ENCODE results near the gene SNX14.
A peak's percentile ranks its signal among the peaks of the same experiment; 100 is the strongest.
"Not testable (repeated sequence)": the region's sequence is repeated elsewhere in the genome, so short reads cannot be mapped to it uniquely, and the experiment has no call there.

SNX14 gene

DNA sequence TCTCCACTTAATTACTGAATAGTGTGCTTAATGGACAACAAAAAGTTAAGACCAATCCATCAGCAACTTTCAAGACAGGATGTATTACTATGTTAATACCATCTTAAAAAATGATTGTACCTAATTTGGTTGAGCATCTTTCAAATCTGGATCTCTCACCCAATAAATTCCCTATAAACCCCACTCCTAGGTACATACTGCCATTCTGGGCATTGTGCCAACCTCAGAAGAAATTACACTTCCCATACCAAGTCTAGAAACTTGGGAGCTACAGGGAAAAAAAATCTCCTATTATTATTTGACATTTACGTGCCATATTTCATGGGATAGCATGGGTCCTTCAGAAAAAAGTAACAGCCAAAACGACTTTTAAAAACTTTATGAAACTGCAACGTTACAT is 43.9 kb upstream of the SNX14 start:
- H3K27me3 ChIP-seq (replicated peaks) = no peaks in the 10 kb centered on the region
- in situ Hi-C loops (cut with HindIII; ENCODE audit: low pct_ligation_motif_present, low sequenced_read_pairs) = no loop called here
- H3K36me3 ChIP-seq (replicated peaks) = peaks cover 65% of the 10 kb centered on the region
- no peak overlapping the region for H3K27ac ChIP-seq
- no peak for DNase-seq
- no peak overlapping the region for H3K4me3 ChIP-seq (ENCODE audit: low read depth, low read length)
- TF ChIP-seq, protein P1, sequence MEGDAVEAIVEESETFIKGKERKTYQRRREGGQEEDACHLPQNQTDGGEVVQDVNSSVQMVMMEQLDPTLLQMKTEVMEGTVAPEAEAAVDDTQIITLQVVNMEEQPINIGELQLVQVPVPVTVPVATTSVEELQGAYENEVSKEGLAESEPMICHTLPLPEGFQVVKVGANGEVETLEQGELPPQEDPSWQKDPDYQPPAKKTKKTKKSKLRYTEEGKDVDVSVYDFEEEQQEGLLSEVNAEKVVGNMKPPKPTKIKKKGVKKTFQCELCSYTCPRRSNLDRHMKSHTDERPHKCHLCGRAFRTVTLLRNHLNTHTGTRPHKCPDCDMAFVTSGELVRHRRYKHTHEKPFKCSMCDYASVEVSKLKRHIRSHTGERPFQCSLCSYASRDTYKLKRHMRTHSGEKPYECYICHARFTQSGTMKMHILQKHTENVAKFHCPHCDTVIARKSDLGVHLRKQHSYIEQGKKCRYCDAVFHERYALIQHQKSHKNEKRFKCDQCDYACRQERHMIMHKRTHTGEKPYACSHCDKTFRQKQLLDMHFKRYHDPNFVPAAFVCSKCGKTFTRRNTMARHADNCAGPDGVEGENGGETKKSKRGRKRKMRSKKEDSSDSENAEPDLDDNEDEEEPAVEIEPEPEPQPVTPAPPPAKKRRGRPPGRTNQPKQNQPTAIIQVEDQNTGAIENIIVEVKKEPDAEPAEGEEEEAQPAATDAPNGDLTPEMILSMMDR (IDR thresholded peaks at IDR 0.05; ENCODE audit: low read depth, low read length, missing control alignments) = no peak

DNA sequence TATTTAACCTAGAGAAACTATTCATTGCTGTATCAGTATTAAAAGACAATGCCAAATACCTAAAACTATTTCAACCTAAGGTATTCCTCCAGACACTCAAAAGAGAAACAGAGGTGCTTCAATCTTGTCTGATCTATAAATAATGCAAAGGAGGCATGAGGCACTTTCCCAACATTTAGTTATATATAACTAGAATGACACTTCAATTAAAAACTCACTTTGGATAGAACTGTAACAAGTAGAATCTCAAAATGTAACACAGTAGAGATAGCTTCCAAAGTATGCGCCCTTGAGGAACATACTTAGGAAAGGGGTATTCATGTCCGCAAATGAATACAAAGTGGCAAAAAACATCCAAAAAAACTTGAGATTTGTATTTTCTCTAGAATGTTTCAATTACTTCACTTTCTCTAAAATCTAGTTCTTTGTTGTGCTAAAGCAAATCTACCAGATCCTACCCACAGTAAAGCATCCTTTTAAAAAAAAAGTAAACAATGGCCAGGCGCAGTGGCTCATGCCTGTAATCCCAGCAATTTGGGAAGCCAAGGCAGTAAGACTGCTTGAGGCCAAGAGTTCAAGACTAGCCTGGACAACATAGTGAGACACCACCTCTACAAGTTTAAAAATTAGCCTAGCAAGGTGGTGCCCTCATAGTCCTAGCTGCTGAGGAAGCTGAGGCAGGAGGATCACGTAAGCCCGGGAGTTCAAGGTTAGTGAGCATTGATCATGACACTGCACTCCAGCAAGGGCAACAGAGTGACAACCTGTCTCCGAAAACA is 38.7 kb upstream of the SNX14 start:
- Histone ChIP-seq H3K27ac (no peak overlapping the region), H3K36me3 (replicated peaks) (peaks cover 74% of the 10 kb centered on the region), H3K27me3 (replicated peaks) (no peaks in the 10 kb centered on the region), H3K4me3 (ENCODE audit: low read depth, low read length) (no peak overlapping the region)
- DNase-seq = no peak
- TF ChIP-seq, protein P1 (IDR thresholded peaks at IDR 0.05; ENCODE audit: low read depth, low read length, missing control alignments) = no peak
- in situ Hi-C loops (cut with HindIII; ENCODE audit: low pct_ligation_motif_present, low sequenced_read_pairs) = no loop called here

DNA sequence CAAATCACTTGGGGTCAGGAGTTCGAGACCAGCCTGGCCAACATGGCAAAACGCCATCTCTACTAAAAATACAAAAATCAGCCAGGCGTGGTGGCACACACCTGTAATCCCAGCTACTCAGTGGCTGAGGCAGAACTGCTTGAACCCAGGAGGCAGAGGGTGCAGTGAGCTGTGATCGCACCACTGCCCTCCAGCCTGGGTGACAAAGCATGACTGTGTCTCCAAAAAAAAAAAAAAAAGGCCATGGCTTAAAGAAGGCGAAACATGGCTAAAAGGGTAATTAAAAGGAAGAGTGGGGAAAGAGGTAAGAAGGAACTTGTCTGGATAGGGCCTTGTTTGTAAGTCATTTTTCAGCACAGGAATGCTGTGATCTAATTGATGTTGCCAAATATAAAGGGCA is 37.5 kb upstream of the SNX14 start:
- H3K27me3 ChIP-seq (replicated peaks); DNase-seq; H3K27ac ChIP-seq; H3K4me3 ChIP-seq (ENCODE audit: low read depth, low read length); in situ Hi-C loops (cut with HindIII; ENCODE audit: low pct_ligation_motif_present, low sequenced_read_pairs): not testable (repeated sequence)
- peaks cover 73% of the 10 kb centered on the region for H3K36me3 ChIP-seq (replicated peaks)

DNA sequence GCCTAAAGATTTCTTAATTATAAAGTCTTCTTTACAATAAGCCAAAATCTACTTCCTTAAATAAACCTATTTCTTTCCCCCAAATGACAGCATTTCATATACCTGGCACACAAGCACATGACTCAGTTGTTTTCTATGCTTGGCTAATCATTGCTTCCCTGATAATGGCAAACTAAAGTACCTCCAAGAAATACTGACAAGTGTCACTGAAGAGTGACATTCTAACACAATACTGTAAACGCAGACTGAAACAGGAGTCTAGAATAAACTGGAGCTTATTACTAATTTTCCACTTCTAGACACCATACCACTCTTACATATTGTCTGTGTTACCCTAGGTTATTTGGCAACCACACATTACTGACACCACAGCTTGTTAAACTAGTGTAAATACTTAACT is 34.7 kb upstream of the SNX14 start:
- in situ Hi-C loops (cut with HindIII; ENCODE audit: low pct_ligation_motif_present, low sequenced_read_pairs) = no loop called here
- TF ChIP-seq, protein P1 (IDR thresholded peaks at IDR 0.05; ENCODE audit: low read depth, low read length, missing control alignments) = no peak
- no peak for DNase-seq
- peaks cover 66% of the 10 kb centered on the region for H3K36me3 ChIP-seq (replicated peaks)
- no peak overlapping the region for H3K27ac ChIP-seq
- no peaks in the 10 kb centered on the region for H3K27me3 ChIP-seq (replicated peaks)
- H3K4me3 ChIP-seq (ENCODE audit: low read depth, low read length) = no peak overlapping the region

DNA sequence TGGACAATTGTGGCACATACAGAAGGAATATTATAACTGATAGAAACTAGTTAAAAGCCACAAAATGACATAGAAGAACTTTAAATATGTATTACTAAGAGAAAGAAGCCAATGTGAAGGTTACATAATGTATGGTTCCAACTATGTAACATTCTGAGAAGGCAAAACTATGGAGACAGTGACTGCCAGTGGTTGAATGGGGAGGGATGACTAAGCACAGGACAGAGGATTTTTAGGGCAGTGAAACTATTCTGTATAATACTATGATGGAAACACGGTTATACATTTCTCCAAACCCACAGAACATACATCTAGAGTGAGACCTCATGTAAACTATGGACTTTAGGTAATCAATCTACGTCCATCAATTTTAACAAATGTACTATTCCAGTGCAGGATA is 26.6 kb upstream of the SNX14 start:
- in situ Hi-C loops (cut with HindIII; ENCODE audit: low pct_ligation_motif_present, low sequenced_read_pairs) = no loop called here
- peak; percentile 20 for DNase-seq
- peak overlapping the region; percentile 25 for H3K27ac ChIP-seq
- TF ChIP-seq, protein P1 (IDR thresholded peaks at IDR 0.05; ENCODE audit: low read depth, low read length, missing control alignments) = no peak
- H3K36me3 ChIP-seq (replicated peaks) = peaks cover 67% of the 10 kb centered on the region
- no peak overlapping the region for H3K4me3 ChIP-seq (ENCODE audit: low read depth, low read length)
- H3K27me3 ChIP-seq (replicated peaks) = no peaks in the 10 kb centered on the region

DNA sequence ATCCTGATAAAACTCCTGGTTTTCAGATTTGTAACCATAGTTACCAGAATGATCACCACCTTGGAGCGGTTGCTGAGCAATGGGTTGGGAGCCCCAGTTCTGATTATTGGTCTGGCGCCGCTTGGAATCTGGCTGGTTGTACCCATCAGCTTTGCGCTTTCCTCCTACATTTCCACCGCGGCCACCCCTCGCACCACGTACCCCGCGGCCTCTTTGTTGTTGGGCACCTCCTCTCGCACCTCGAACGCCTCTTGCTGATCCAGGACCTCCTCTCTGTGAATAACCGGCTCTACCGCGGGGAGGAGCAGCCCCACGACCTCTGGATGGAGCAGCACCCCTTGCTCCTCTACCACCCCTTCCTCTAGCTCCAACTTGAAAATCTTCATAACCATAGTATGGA is 21.1 kb upstream of the SNX14 start:
- no peak for DNase-seq
- H3K36me3 ChIP-seq (replicated peaks) = peaks cover 81% of the 10 kb centered on the region
- no peak overlapping the region for H3K4me3 ChIP-seq (ENCODE audit: low read depth, low read length)
- TF ChIP-seq, protein P1 (IDR thresholded peaks at IDR 0.05; ENCODE audit: low read depth, low read length, missing control alignments) = no peak
- H3K27me3 ChIP-seq (replicated peaks) = no peaks in the 10 kb centered on the region
- H3K27ac ChIP-seq = no peak overlapping the region
- in situ Hi-C loops (cut with HindIII; ENCODE audit: low pct_ligation_motif_present, low sequenced_read_pairs) = no loop called here
